HFFc6 (cell line): ENCODE measurements around the gene GAL3ST3. TPM values are rescaled to one million over a fixed set of nuclear protein-coding genes. Genes with fewer than 3 reads are reported as not detected.
A peak's percentile ranks its signal among the peaks of the same experiment; 100 is the strongest.

Source experiments
- DNase-seq: peaks from one replicate; pipeline ENCODE4 v3.0.0-alpha.2; 2018
- H3K27ac Mint-ChIP-seq: 2 replicates; pipeline ENCODE4 v1.8.0; 2020; ENCODE audit warnings: mild to moderate bottlenecking, mixed read lengths
- H3K27me3 Mint-ChIP-seq: 2 replicates; pipeline ENCODE4 v1.8.0; 2021; ENCODE audit warnings: mild to moderate bottlenecking, moderate library complexity, mixed read lengths; ENCODE audit not compliant: insufficient read depth
- H3K36me3 Mint-ChIP-seq: 2 replicates; pipeline ENCODE4 v1.8.0; 2021; ENCODE audit warnings: low read depth, mixed read lengths
- H3K4me1 Mint-ChIP-seq: 2 replicates; pipeline ENCODE4 v1.8.0; 2020; ENCODE audit warnings: low read depth, mixed read lengths
- H3K4me3 Mint-ChIP-seq: 2 replicates; pipeline ENCODE4 v1.8.0; 2020; ENCODE audit warnings: mild to moderate bottlenecking, moderate library complexity, mixed read lengths
- H3K9me3 Mint-ChIP-seq: 2 replicates; pipeline ENCODE4 v1.8.0; 2020; ENCODE audit warnings: mild to moderate bottlenecking, mixed read lengths
- total RNA-seq, 6 experiments: library from RNA; stranded (reverse); fragmentation: NEBNext Ultra II Directional; extraction: Animal tissue kit (Norgen Biotek cat#: 25700); gene quantifications; 2 replicates in 1 of 6; 3 replicates in 5 of 6; pipeline ENCODE4 v1.2.3, GENCODE V29; 2021
- TF ChIP-seq, protein P1 (sequence below): fragments of 200-600 bp; sonication (generic); IDR thresholded peaks from 2 replicates; pipeline ENCODE4 v1.5.0; 2021; ENCODE audit warnings: antibody characterized with exemption, mild to moderate bottlenecking

The GAL3ST3 gene
- total RNA-seq, 6 experiments from 2014 or later = 0.14 TPM; not detected in 5

DNA sequence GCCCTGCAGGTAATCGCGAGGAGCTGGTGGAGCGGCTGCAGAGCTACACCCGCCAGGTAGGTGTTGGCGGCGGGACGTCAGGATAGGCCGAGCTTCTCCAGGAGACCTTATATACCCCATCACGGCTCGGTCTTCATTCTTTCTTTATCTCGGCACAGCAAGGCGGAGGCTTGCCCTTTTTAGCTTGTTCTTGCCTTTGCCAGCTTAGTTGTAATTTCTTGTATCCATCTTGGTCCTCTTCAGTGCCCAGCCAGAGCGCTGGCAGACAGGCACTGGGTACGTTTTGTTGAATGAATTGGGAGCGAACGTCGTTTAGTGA, 3.7 kb upstream of the GAL3ST3 start:
- Mint-ChIP-seq H3K27ac (peak overlapping the region; percentile 99), H3K9me3 (no peaks in the 10 kb centered on the region), H3K4me1 (peaks cover 43% of the 10 kb centered on the region), H3K4me3 (peak overlapping the region; percentile 95), H3K36me3 (peaks cover 36% of the 10 kb centered on the region), H3K27me3 (peaks cover 8% of the 10 kb centered on the region)
- TF ChIP-seq, protein P1, sequence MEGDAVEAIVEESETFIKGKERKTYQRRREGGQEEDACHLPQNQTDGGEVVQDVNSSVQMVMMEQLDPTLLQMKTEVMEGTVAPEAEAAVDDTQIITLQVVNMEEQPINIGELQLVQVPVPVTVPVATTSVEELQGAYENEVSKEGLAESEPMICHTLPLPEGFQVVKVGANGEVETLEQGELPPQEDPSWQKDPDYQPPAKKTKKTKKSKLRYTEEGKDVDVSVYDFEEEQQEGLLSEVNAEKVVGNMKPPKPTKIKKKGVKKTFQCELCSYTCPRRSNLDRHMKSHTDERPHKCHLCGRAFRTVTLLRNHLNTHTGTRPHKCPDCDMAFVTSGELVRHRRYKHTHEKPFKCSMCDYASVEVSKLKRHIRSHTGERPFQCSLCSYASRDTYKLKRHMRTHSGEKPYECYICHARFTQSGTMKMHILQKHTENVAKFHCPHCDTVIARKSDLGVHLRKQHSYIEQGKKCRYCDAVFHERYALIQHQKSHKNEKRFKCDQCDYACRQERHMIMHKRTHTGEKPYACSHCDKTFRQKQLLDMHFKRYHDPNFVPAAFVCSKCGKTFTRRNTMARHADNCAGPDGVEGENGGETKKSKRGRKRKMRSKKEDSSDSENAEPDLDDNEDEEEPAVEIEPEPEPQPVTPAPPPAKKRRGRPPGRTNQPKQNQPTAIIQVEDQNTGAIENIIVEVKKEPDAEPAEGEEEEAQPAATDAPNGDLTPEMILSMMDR = no peak
- DNase-seq = no peak

DNA sequence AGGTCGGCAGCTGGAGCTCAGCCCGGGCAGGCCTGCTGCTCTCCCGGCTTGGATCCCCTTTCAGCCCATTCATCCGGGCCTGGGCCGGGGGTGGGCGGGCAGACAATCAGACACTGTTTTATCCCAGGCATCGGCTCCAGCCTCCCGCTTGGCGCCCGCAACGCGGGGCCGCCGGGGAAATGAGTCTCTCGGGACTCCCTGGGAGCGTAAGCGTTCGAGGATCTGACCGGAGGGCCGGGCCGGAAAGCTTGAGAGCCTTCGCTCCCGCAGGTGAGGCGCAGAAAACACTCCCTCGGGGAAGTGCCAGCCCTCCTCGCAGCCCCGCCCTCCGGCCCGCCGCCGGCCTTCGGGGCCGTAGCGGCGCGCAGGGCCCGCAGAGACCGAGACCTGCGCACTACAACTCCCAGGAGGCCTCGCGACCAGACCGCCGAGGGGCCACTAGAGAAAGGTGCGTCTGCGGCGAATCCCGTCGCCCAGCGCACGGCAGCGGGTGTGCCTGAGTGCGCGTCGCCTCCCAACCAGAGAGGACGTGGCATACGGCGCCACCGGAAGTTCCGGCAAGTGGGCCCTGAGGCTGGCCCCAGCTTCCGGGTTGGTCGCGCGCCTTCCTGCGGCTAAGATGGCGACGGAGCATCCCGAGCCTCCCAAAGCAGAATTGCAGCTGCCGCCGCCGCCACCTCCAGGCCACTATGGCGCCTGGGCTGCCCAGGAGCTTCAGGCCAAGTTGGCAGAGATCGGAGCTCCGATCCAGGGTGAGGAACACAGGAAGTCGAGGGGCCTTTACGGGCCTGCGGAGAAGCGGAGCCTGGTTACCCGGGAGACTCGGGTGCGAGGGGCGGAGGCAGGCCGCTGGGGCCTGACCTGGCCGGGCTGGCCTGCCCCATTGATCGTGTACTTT, 3.1 kb upstream of the GAL3ST3 start, which contains the start of gene SF3B2:
TSS of gene SF3B2 (plus strand) at position 599 of the 898 bp plus-strand sequence. CDS start at position 620, 21 bp downstream.
- DNase-seq = peak; percentile 98
- Mint-ChIP-seq H3K27ac (peak within 1 kb of the TSS; percentile 99), H3K36me3 (peaks cover 32% of the 10 kb centered on the region), H3K4me3 (peak within 1 kb of the TSS; percentile 95), H3K9me3 (no peaks in the 10 kb centered on the region), H3K27me3 (peaks cover 8% of the 10 kb centered on the region), H3K4me1 (peaks cover 43% of the 10 kb centered on the region)
- TF ChIP-seq, protein P1 = no peak

DNA sequence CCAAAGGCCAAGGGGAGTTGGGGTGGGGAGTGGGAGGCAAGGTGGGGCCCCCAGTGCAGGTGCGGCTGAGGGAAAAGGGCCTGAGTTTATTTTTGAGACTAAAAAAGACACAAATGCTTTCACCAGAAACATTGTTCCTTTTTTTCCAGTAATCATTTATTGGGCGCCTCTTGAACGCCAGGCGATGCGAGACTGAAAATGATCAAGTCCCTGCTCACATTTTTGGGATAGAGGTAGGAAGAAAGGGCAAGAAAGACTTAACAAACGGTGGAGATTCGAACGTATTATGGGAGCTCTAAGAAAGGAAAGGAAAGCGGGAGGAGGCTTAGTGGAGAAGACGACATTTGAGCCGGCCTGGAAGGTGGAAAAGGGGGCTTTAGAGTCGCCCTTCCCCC, 2.4 kb upstream of the GAL3ST3 start:
- Mint-ChIP-seq H3K36me3 (peaks cover 32% of the 10 kb centered on the region), H3K4me3 (peak overlapping the region; percentile 95), H3K4me1 (peaks cover 43% of the 10 kb centered on the region), H3K27ac (peak overlapping the region; percentile 99), H3K9me3 (no peaks in the 10 kb centered on the region), H3K27me3 (peaks cover 10% of the 10 kb centered on the region)
- DNase-seq = no peak
- TF ChIP-seq, protein P1 = no peak

DNA sequence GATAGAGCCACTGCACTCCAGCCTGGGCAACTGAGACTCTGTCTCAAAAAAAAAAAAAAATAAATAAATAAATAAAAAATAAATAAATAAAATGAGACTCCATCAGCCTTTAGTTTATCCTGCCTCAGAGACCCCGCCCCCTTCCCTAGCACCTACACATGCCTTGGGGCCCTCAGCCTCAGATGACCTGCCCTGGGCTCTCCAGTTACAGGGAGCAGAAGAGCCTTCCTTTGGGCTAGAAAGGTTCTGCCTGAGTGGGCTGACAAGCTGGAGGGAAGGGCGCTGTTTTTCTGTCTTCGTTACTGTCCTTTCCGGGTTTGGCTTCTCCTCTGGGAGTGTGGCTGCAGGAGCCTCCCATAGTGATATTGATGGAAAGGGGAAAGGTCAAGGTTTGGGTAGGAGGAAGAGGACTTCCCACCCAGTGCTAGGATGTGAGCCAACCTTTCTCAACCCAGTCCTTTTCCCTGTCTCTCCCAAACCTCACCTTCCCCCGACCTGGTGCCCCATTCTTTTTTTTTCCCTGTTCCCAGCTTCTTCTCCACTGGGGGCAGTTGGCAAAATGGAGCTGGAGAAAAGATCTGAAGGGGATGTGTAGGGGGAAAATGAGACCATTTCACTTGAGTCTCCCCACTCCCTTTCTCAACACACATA, 1.7 kb upstream of the GAL3ST3 start:
- H3K27me3 Mint-ChIP-seq = peaks cover 10% of the 10 kb centered on the region
- TF ChIP-seq, protein P1 = peak; percentile 32
- peak overlapping the region; percentile 95 for H3K4me3 Mint-ChIP-seq
- DNase-seq = no peak
- peaks cover 30% of the 10 kb centered on the region for H3K36me3 Mint-ChIP-seq
- peak overlapping the region; percentile 99 for H3K27ac Mint-ChIP-seq
- no peaks in the 10 kb centered on the region for H3K9me3 Mint-ChIP-seq
- peaks cover 44% of the 10 kb centered on the region for H3K4me1 Mint-ChIP-seq

DNA sequence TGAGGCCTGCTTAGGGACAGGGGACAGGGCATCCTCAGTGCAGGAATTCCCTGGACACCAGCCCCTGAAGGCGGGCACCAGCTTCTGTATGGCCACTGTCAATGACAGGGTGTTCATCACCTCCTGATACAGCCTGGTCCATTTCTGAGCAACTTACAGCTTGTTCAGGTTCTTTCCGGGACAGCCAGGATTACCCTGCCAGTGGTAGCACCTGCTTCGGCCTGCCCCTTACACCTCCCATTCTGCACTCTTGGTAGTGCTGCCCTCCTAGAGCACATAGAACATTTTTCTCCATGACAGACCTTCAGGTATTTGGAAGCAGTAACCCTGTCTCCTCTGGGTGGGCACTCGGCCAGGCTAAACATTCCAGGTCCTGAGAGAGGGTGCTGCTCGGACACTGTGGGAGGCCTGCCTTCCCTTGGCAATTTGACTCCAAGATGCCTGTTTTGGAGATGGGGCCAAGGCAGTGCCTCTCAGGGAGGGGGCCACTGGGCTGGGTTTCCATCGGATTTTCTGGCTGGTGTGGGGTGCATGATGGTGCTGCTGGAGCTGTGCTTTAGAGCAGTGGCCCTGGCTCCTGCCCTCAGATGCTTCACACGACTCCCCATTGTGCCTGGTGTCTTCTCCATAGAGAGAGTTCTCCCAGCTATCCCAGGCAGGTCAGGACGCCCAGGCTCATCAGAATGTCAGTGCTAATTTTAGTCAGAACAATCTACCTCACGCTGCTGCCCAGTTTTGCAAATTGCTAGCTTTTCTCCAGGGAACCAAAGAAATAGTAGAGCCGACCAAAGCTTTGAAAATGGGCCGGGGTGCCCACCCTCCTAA, 1.2 kb downstream of the GAL3ST3 start:
- Mint-ChIP-seq H3K9me3 (no peaks in the 10 kb centered on the region), H3K27me3 (peaks cover 10% of the 10 kb centered on the region), H3K4me1 (peaks cover 34% of the 10 kb centered on the region), H3K36me3 (peaks cover 7% of the 10 kb centered on the region), H3K4me3 (no peak overlapping the region), H3K27ac (no peak overlapping the region)
- TF ChIP-seq, protein P1 = no peak
- no peak for DNase-seq
